Measurements from ENCODE around the gene ZNF43. TPM values are rescaled to one million over a fixed set of nuclear protein-coding genes. Genes with fewer than 3 reads are reported as not detected.
"Not testable (repeated sequence)": the region's sequence is repeated elsewhere in the genome, so short reads cannot be mapped to it uniquely, and the experiment has no call there.

ZNF43 gene
- 56.2 TPM for polyA plus RNA-seq (ENCODE audit: insufficient read length)
- long read RNA-seq, donor 1, full-length matches to known transcripts = 11 of 11 reads
- long read RNA-seq, donor 1, partial matches to known transcripts = 0 of 11 reads
- long read RNA-seq, donor 1, other reads (novel, unspliced or antisense) = 0 of 11 reads
- long read RNA-seq, donor 2, full-length matches to known transcripts = 11 of 11 reads
- long read RNA-seq, donor 2, partial matches to known transcripts = 0 of 11 reads
- long read RNA-seq, donor 2, other reads (novel, unspliced or antisense) = 0 of 11 reads
- long read RNA-seq, donor 3, transcript ZNF43-204 (1 exons, 2,051 nt) = major isoform, 6 of 8 reads
- long read RNA-seq, donor 3, partial matches to known transcripts = 0 of 8 reads
- long read RNA-seq, donor 3, other reads (novel, unspliced or antisense) = 0 of 8 reads
- long read RNA-seq, donor 4, partial matches to known transcripts = 0 of 1 reads
- long read RNA-seq, donor 4, other reads (novel, unspliced or antisense) = 0 of 1 reads
- long read RNA-seq, donor 5, full-length matches to known transcripts = 9 of 9 reads
- long read RNA-seq, donor 5, partial matches to known transcripts = 0 of 9 reads
- long read RNA-seq, donor 5, other reads (novel, unspliced or antisense) = 0 of 9 reads
- long read RNA-seq, donor 6, full-length matches to known transcripts = 12 of 12 reads
- long read RNA-seq, donor 6, partial matches to known transcripts = 0 of 12 reads
- long read RNA-seq, donor 6, other reads (novel, unspliced or antisense) = 0 of 12 reads
- long read RNA-seq, donor 7, full-length matches to known transcripts = 18 of 18 reads
- long read RNA-seq, donor 7, partial matches to known transcripts = 0 of 18 reads
- long read RNA-seq, donor 7, other reads (novel, unspliced or antisense) = 0 of 18 reads
- long read RNA-seq, donor 8, partial matches to known transcripts = 6 of 7 reads
- long read RNA-seq, donor 8, other reads (novel, unspliced or antisense) = 0 of 7 reads

DNA sequence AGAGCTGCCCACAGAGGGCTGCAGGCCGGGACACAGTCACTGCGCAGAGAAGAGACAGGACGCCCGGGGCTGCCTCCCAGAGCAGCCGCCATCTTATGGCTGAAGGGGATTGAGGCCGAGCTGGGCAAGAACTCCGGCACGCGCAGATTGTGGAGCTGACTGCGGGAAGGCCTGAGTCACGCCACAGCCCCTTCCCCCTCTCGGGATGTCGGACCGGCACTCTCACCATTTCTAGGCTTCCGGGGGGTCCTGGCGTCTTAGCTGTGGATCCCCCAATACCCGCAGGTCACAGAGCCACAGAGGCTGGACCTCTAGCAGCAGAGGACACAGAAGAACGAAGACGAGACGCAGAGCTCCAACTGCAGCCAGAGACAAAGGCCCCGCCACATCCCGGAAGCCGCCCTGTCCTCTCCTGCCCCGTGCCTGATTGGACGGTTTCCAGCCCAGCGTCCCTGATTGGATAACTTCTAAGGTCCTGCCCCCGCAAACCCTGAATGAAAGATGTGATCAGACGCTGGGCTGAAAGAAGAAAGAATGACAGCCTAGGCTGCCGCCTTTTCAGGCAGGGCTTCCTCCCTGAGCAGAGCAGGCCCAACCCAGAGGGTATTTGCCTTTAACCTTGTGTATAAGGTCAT lies at the start of gene ZNF43:
TSS of gene ZNF43 (minus strand) at position 373 of the 635 bp plus-strand sequence. CDS start at position 229, 144 bp downstream.
- DNase-seq = peak; percentile 97

DNA sequence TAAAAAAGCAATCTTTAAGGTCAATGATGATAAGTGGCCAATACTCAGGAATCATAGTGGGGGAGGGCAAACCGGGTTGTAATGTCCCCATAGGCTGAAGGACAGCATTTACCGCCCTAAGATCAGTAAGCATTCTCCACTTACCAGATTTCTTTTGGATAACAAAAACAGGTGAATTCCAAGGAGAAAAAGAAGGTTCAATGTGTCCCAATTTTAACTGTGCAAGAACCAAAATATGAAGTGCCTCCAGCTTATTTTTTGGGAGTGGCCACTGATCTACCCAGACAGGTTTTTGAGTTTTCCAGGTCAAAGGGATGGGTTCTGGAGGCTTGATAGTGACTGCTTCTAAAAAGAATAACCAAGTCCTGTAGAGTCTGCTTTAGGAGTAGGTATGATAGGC lies 49.5 kb upstream of the ZNF43 start:
- not testable (repeated sequence) for DNase-seq

DNA sequence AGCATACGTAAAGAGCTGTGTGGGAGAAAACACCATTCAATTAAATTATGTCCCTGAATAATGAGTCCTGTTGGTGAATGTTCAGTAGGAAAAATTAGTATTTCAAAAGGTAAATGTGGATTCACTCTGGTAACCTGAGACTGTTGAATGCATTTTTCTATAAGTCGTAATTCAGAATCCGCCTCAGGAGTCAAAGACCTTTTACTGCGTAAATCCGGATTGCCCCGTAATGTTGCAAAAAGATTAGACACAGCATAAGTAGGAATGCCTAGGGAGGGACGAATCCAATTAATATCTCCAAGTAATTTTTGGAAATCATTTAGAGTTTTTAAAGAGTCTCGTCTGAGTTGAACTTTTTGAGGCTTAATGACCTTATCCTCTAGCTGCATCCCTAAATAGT lies 48.8 kb upstream of the ZNF43 start:
- DNase-seq = not testable (repeated sequence)

DNA sequence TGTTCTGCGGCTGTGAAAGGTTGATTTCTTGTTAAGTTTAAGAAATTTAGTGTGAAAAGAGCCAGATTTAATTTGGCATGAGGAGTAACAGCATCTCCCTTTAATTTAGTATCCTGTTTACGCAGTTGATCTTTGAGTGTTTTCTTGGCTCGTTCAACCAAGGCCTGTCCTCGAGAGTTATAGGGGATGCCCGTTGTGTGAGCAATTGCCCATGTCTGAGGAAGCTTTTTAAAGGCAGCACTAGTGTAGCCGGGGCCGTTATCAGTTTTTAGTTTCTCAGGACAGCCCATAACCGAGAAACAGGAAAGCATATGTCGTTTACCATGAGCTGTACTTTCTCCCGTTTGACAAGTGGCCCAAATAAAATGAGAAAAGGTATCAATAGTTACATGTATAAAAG lies 47.5 kb upstream of the ZNF43 start:
- peak; percentile 46 for DNase-seq

DNA sequence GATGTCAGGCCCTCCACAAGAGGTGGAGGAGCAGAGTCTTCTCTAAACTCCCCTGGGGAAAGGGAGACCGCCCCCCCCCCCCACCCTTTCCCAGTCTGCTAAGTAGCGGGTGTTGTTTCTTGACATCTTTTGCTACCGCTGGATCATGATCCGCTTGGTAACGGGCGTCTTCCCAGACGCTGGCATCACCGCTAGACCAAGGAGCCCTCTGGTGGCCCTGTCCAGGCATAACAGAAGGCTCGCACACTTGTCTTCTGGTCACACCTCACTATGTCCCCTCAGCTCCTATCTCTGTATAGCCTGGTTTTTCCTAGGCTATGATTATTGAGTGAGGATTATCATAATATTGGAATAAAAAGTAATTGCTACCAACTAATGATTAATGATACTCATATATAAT lies 44.8 kb upstream of the ZNF43 start:
- not testable (repeated sequence) for DNase-seq

DNA sequence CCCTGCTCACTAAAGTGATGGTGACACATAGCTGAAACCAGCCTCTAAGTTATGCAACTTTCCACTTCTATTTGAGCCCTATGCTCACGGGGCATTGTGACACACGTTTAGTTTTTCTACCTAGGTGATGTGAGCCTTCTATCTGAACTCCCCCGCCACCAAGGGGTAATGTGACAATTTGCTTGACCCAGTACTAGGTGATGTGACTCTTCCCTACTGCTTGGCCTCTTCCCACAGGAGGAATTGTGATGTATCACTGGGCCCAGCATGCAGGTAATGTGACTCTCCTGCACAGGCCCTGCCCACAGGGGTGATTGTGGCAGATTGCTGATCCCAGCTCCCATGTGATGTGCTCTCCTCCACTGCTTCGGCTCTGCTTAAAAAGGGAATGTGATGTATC lies 42.7 kb upstream of the ZNF43 start:
- no peak for DNase-seq

DNA sequence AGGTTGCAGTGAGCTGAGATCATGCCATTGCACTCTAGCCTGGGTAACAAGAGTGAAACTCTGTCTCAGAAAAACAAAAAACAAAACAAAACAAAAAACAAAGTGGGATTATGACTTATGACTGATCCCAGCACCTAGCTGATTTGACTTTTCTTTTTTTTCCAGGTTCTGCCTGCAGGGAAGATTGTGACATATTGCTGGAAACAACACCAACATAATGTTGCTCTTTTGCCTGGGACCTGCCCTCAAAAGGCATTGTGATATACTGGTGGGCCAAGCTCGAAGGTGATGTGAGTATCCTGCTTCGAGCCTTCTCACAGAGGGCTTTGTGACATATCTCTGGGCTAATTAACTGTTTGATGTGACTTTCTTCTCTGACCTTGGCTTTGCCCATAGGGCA lies 42.0 kb upstream of the ZNF43 start:
- DNase-seq = no peak

DNA sequence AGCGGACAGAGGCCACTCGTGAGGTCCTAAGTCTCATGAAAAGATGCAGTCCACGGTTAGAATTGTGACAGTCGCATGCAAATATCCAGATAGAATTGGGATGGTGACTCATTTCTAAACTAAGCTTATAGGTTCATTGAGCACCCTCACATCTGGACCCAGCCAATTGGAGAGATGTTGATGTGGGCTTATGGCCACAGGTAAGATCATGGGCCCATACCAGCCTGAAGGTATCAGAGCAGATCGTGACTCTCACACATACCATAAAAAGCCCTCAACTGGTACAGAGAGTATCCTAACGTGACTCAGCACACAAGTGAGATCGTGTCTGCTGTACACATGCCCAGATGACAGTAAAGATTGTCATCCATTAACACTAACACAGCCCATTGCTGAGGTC lies 40.6 kb upstream of the ZNF43 start:
- DNase-seq = not testable (repeated sequence)

DNA sequence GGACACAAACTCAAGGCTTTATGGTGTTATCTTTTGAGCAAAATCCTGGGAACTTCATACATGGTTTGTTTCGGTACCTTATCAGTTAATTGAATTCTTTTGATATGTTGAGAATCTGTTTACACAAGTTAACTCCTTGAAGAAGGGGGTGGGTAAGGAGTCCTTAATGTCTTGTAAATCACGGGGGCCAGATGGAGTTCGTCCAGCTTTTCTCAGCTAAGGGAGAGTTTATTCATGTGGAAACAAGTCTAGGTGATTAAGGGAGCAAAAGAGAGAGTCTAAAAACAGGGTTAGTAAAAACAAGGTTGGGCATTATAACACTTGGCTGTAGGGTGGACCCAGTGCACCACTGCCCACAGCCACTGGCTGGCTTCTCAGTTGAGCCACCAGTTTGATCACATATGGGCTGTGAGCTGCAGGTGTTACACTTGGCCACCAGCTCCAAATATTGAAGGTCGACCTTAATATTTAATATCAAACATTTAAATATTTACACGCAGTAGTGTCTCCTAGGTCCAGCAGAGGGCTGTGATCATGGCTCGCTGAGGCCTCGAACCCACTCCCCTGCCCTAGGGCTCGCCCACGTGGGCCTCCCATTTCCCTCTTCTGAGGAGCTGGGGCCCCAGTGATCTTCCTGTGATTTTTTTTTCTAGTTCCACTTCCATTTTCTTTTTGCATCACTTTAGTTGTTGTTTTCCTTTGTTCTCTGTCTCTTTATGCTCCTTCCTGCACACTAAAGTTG lies 21.0 kb upstream of the ZNF43 start:
- peak; percentile 65 for DNase-seq

DNA sequence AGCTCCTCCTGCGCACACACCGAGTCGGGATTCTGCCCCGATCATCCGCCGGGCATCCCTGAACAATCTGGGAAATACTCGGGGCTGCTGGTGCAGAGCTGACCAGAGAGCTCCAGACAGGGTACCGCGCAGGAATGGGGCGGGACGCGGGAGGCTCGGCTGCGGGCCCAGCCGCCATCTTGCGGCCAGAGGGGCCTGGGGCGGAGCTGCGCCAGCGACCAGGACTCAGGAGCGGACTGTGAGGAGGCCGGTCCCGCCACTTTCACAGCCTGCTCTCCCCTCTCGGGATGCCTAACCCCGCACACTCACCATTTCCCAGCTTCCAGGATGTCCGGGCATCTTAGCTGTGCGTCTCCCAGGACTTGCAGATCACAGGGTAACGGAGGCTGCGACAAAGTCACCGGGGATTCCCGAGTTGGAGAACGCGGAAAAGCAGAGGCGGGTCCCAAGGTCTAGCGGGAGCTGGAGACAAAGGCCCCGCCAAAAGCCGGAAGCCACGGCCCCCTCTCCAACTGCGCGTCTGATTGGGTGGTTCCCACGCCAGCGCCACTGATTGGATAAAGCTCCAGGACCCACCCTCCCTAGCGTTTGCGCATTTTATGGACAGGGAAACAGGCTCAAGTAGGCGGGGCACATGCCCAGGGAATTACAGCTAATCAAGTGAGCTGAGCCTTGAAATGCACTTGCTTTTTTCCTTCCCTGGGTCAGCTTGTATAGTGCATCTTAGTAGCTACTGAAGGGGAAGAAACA lies 15.8 kb upstream of the ZNF43 start:
- peak; percentile 99 for DNase-seq

DNA sequence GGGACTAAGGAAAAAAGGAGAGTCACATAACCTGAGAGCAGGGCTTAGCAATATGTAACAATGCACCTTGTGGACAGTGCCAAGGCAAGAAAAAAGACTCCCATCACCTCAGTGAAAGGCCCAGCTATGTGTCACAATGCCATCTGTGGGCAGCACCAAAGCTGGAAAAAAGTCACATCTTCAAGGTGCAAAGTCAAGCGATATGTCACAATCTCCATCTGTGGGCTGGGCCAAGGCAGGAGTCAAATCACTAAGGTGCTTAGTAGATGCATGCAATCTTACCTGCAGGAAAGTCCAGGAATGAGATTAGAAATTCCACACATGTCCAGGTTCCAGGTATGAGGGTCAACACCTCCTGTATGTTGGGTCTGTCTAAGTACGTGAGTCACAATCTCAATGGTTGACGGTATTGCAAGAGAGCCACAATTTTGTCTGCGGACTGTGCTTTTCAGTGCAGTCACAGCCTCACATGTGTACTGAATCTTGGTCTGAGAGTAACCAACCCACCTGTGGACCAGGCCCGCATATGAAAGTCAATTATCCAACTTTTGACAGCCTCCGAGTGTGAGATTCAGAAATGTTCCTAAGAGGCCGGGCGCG lies 14.8 kb upstream of the ZNF43 start:
- no peak for DNase-seq

DNA sequence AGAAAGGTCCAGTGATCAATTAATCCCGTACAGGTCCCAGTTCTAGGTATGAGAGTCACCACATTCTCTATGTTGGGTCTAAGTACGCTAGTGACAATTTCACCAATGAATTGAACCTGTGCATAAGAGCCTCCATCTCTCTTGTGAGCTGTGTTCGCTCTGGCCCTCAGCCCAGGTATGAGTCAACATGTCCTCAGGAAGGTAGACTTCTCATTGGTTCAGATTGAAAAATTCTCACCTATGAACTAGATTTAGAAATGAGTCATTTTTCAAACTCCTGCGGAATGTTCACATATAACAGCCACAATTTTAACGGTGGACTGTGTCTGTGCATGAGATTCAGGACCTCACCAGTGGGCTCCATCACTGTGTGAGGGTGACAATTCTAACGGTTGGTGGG lies 12.7 kb upstream of the ZNF43 start:
- no peak for DNase-seq

DNA sequence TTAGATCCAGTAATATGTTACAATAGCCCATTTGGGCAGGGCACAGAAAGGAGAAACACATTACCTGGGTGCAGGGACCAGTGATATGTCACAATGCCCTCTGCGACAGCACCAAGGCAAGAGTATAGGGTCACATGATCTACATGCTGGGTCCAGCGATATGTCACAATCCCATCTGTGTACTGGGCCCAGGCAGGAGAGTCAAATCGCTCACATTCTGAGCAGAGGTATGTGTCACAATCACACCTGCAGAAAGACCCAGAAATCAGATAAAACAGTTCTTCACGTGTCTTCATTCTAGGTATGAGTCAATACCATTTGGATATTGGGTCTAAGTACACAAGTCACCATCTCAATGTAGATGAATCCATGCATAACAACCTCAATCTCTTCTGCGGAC lies 7.1 kb upstream of the ZNF43 start:
- no peak for DNase-seq

DNA sequence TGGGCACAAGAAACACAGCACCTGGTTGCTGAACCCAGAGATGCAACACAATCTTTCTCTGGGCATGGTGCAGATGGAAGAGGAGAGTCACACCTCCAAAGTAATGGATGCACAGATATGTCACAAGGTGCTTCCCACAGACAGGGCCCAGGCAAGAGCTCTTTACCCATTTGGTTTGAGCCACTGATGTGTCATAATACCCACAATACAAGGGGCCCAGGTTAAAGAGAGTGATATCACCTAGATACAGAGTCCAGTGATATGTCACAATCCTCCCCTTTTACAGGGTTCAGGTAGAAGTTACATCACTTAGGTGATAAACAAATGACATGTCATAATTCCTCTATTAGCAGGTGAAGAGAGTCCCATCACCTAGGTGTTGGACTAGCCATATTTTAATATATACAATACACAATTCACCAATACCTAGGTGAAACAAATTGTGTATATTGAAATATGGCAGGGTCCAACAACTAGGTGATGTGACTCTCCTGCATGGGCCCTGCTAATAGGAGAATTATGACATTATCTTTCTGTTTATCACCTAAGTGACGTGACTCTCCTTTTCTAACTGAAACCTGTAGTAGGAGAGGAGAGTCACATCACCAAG lies 5.6 kb upstream of the ZNF43 start:
- no peak for DNase-seq

DNA sequence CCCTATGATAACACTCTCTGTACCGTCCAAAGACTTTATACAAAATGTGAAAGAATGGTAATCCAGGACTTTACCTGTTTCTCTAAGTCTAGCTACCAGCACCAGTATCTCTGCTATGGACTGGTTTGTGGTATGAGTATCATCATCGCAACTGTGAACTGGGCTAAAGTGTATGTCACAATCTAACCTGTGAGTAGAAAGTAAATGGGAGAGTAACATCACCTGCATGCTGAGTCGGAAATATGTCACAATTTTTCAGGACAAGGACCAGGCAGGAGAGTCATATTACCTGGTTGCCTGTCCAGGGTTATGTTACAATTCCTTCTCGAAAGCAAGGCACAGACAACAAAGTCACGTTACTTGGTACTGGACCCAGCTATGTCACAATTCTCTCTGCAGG lies 5.1 kb upstream of the ZNF43 start:
- no peak for DNase-seq

DNA sequence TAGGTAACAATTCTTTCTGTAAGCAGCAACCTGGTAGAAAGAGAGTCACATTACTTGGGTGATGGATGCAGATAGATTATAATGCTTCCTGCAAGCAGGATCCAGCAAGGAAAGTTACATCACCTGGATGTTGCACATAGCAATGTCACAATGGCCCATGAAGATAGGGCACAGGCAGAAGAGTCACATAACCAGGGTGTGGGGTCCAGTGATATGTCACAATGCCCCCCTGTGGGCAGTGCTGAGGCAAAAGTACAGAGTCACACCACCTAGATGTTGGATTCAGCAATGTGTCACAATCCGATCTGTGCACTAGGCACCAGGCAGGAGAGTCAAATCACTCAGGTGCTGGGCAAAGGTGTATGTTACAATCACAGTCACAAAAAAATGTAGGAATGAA lies 4.0 kb upstream of the ZNF43 start:
- no peak for DNase-seq

DNA sequence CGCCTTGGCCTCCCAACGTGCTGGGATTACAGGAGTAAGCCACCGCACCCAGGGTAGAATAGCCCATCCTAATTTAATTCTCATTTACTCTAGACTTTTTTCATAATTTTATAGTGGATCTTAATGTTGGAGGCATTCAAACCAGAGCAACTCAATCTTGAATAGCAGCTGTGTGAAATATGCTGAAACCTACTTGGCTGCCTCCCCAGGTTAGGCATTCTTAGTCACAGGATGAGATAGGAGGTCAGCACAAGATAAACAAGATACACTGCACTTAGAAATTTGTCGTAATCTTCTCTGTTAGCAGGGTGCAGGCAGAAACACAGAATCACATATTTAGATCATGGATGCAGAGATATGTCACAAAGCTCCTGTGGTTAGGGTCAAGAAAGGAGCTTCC lies 2.7 kb upstream of the ZNF43 start:
- DNase-seq = no peak

DNA sequence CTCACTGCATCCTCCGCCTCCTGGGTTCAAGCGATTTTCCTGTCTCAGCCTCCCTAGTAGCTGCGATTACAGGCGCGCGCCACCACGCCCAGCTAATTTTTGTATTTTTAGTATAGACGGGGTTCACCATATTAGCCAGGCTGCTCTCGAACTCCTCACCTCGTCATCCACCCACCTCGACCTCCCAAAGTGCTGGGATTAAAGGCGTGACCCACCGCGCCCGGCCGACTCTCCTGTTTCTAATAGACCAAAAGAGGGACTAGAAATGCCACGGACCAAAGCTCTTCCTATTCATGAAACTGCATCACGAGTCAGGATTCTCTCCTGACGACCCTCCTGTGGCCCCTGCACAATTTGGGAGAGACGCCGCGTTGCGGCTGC lies 563 bp downstream of the ZNF43 start:
- no peak for DNase-seq

DNA sequence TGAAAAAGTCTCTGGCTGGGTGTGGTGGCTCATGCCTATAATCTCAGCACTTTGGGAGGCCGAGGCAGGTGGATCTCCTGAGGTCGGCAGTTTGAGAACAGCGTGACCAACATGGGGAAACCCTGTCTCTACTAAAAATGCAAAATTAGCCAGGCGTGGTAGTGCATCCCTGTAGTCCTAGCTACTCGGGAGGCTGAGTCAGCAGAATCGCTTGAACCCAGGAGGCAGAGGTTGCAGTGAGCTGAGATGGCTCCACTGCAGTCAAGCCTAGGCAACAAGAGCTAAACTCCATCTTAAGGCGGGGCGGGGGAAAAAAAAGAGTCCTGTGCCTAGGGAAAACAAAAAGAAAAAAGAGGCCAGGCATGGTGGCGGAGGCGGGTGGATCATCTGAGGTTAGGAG lies 2.2 kb downstream of the ZNF43 start:
- DNase-seq = no peak

DNA sequence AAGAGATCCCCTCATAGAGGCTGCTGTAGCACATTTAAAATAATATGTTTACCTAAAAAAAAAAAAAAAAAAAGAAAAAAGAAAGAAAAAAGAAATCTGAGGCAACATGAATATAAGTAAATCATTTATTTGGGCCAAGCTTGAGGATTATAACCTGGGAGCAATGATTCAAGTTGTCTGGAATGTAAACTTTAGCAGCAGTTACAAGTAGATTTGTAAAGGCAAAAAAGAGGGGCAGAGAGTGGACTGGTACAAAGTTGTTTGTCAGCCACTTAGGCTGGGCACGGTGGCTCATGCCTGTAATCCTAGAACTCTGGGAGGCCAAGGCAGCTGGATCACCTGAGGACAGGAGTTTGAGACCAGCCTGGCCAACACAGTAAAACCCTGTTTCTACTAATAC lies 11.3 kb downstream of the ZNF43 start:
- DNase-seq = no peak

Data from left kidney (tissue), 8 donors.